Raji (cell line): ENCODE measurements around the gene KIAA0930.

Experiments
- POLR2A ChIP-seq: IDR thresholded peaks from 2 replicates; pipeline ENCODE4 v1.6.1; 2011; ENCODE audit warnings: low read depth, low read length, control low read depth; ENCODE audit not compliant: insufficient read depth

Gene KIAA0930

DNA sequence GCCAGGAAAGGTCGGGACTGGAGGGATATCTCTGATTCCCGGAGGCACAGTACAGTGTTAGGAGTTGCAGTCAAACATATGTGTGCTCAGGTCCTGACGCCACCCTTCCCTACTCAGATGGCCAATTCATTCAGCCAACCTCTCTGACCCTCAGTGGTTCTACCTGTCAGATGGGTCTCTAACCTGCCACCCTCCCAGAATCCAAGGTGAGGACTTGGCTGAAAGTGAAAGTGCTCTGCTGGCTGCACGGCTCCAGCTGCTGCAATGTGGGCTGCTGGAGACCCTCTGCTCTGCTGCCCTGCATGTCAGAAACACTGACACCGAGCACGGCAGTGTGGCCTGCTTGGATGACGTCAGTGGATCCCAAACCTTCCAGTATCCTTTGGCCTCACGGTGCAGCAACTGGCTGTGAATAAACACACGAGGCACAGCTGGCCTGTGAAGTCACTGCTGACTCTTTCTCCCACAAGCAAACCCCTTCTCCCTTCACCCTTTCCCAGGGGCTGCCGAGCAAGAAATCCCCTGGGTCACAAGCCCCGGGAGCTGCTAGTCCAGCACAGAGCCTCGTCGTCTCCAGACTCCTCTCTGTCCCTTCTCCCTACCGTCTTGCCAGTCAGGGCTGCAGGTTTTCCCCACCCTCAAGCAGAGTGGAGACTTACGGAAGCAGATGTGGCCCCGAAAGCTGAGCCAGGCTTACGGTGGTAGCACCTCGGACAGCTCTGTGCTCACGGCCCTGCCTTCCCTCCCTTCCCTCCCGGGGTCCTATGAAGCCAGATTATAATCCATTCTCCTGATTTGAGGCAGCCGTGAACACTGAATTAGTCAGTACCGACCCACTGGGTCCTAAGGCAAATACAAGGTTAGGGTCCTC, 24.3 kb downstream of the KIAA0930 start:
- TF ChIP-seq POLR2A = no peak

DNA sequence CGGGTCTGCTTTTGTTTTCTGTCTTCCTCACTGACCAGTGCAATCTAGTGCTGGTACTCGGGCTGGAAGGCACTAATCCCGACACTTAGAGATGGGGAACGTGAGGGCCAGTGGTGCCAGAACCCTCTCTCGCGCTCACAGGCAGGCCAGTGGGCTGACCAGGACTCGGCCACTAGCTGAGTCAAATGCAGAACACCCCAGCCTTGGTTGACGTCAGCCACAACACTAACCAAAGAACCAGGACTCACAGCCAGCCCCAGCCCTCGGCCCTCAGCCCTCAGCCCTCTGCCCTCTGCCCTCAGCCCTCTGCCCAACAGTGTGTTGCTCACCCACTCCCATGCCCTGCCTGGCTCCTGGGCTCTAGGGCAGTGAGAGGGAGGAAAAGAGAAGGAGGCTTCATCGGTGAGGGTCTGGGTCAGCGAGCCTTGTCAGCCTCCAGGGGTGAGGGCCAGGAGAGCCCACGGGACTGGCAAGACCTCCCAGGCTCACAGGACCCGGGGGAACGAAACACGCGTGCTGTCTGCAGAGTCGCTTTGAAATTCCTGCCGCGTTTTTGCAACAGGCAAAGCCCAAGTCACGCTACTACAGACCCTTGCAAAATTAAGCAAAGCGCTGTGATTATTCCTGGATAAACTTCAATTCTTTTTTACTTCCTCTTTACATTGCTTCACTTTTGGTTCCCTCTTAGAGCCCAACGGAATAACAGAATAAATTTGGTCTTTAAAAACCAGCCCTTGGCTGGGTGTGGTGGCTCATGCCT, 27.5 kb downstream of the KIAA0930 start:
- TF ChIP-seq POLR2A = no peak

DNA sequence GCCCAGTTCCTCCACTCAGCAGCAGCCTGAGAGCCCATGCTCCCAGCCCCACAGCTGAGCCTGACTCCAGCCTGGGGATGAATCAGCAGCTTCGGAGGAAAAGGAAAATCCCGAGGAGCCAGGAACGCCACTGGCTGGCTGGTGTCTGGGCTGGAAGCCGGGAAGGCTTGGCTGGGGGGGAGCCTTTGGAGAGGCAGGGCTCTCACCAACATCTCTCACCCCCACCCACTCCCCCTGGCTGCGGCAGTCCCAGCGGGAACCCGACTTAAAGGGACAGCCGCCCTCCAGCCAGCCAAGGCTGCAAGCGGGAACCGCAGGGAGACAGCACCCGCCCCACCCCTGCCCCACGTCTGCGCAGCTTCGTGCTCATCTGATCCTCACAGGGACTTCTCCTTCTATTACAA, 28.4 kb downstream of the KIAA0930 start:
- TF ChIP-seq POLR2A = no peak

DNA sequence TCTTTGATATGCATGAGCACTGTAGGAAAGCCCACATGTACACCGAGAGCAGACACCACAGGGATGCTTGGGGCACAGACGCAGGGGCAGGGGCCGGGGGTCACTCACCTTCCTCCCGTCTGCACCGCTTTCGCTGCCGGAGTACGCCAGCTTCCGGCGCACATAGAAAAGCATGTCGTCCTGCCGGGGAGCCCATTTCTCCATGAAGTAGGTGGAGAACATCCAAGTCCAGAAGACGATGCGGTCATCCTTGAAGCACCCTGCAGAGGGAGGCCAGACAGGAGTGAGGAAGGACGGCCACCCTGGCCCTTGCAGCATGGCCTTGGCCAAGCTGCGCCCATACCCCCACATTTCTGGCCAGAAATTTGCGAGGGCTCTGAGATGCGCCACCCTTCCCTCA, 28.8 kb downstream of the KIAA0930 start:
- TF ChIP-seq POLR2A = no peak

DNA sequence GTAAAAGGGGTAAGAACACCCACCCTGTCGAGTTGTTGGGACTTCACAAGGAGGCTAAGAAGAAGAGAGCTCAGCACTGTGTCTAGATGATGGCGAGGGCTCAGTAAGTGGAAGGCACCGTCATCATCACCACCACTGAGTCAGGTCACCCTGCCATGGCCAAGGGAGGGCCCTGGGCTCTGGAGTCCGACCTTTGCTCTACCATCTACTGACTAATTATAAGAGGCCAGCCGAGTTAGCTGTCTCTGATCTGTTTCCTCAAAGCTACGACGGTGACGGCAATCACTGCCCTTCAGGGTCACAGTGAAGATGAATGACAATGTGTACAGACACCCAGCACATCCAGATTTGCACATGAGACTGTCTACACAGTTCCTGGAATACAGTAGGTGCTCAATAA, 29.3 kb downstream of the KIAA0930 start:
- TF ChIP-seq POLR2A = no peak

DNA sequence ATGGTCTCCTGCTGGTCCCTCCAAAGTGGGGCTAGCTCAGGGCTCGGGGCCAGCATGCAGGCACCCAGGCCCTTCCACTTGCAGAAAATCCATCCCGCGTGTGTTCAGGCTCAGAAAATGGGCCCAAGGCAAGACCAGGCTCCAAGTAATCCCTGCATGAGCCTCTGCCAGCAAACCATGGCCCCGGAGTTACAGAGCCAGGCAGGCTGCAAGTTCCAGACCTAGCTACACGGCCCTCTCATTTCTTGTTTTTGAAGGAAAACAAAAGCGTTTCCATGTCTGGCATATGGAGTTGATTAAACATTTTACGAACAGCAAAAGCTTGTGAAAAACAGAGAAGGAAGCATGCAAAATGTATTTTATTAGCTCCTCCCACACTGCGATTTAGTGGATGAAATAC, 29.7 kb downstream of the KIAA0930 start:
- TF ChIP-seq POLR2A = no peak

DNA sequence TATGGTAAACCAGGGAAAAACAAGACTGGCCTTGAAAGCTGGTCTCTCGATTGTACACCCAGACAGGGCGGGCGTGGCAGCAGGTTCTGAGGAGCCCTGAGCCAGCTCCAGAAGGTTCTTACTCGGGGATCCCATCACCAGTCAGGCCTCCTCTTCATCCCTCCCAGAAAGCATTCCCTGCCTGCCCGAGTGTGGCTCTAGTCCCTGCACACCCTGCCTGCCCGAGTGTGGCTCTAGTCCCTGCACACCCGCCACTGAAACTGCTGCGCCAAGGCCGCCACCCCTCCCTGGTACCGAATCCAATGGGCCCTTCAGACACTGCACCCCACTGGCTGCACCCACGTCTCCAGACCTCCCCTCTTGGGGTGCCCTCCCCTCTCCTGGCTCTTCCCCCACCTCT, 30.1 kb downstream of the KIAA0930 start:
- TF ChIP-seq POLR2A = no peak

DNA sequence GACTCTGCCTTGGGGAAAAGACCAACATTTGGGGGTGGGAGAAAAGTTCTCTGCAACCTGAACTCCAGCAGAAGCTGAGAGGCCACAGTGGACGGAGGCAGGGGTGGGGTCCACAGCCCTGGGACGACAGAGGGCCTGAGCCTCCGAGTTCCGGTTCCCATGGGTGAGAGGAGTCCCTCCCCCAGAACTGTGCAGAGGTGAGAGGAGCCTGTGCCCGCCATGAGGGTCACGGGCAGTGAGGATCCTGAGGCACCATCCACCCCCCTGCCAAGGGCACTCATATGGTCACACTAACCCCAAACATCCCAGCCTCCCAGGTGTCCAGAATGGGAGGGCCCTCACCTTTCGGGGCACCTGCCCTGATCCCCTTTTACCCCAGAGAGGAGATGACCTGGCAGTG, 30.5 kb downstream of the KIAA0930 start:
- no peak for TF ChIP-seq POLR2A

DNA sequence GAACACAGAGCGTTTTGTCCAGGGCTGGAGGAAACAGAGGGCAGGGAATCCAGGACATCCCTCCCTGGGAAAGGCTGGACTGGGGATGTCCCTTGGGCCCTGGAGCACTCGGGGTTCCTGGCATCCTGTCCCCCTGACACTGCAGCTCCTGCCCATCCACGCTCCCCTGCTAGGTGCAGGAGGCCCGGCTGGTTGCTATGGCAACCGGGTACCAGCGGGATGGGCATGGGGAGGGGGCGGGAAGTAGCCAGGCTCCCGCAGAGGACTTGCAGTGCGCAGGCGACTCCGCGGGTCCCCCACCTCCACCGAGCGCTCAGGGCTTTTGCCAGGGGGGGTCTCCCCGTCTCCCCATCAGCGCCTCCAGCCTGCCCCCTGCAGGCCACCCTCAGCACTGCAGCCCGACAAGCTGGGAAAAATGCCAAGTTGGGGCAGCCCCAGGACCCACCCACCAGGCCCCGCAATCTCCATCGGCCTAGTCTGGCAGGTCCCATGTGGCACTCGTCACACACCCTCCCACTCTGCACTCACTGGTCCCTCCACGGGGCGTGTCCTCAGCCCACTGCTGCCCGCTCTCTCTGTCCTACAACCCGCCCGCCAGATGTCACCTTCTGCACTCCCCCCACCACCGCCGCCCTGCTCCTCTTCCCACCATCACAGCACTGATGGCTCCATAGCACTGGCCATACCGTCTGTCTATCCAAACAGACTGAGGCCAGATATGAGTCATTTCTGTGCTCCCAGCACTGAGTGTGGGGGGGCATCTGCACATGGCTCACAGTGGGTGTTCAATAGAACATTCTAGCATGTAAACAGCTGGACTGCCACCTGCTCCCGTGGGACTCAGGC, 31.5 kb downstream of the KIAA0930 start:
- TF ChIP-seq POLR2A = no peak

DNA sequence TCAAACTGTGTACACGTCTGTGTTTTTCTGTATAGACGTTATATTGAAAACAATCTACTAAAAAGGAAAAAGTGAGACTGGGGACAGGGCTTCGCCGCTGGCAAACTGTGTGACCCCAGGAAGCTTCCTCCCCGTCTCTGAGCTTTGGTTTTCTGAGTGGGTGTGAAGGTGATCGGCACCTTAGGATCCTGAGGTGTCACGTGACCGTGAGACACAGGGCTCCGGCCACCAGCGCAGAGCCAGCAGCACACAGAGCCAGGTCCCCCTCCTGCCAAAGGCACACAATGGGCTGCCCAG, 32.0 kb downstream of the KIAA0930 start:
- TF ChIP-seq POLR2A = no peak

DNA sequence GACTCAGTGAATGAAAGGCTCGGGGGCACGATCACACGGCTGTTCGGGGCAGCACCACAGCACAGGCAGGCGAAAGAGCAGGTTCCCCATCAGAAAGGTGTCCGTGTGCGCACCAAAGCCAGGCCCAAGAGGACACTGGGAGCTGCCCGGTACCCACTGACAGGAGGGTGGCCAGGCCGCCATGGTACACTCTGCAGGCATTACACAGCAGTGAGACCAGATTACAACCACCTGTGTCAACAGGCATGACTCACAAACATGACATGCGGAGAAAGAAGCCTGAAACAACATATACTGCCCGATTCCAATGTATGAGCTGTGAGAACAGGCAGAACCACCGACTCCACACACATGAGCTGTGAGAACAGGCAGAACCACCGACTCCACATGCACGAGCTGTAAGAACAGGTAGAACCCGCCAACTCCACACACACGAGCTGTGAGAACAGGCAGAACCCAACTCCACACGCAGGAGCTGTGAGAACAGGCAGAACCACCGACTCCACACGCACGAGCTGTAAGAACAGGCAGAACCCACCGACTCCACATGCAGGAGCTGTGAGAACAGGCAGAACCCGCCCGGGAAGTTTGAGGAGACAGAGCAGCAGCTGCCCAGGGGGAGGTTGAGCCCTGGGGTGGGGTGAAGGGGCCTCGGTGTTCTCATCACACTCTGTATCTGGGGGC, 32.6 kb downstream of the KIAA0930 start:
- TF ChIP-seq POLR2A = no peak

DNA sequence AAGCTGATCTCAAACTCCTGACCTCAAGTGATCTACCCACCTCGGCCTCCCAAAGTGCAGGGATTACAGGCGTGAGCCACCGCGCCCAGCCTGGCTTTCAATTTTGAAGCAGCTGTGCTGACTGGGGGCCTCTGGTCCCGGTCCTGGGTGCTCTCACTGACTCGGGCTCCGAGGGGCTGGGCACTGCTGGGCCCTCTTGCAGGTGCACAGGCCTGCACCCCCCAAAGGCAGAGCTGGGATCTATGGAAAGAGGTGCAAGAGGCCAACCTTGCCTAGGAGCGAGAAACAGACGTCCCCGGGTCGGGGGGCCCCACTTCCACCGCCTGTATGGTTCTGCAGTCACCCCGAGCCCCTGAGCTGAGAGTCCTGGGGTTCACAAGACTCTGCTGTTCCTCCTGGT, 33.2 kb downstream of the KIAA0930 start:
- no peak for TF ChIP-seq POLR2A

DNA sequence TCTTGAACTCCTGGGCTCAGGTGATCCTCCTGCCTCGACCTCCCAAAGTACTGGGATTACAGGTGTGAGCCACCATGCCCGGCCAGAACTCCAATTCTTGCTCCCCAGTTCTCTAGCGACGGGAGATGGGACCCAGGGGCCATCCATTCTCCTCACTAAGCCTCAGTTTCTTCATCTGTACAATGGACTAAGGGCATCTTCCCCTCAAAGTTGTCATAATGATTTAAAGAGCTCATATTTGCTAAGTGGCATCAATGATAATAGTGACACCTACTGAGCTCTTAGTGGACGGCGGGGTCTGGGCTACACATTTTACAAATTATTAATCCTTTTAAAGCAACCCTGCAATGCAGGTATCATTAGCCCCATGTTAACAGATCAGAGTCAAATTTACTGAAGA, 34.5 kb downstream of the KIAA0930 start:
- no peak for TF ChIP-seq POLR2A

DNA sequence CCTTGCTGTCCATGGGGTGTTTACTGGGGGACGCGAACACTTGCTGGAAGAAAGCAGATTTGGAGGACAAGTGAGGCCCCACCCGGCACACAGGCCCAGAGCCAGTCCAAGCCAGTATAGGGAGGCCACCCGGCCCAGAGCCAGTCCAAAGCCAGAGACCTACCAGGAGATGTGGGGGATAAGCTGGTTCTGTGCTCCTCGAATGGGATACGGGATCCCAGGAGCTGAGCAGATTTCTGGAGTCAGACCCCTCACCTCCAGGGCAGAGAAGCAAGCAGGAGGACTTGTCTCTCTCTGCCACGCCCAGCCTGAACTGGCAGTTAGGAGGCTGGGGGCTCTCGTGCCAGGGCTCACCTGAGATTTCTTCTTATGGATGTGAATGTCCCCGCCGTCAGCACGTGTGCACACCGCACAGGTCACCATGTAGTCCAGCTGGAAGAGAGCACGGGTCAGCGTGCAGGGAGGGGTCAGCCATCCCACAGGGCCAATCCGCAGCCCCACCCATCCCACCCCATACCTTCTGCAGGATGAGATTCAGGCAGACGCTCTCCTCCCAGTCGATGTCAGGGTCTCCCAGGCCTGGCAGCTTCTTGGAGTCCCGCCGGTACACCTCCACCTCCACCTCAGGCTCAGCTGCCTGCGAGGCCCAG, 35.3 kb downstream of the KIAA0930 start:
- TF ChIP-seq POLR2A = no peak

DNA sequence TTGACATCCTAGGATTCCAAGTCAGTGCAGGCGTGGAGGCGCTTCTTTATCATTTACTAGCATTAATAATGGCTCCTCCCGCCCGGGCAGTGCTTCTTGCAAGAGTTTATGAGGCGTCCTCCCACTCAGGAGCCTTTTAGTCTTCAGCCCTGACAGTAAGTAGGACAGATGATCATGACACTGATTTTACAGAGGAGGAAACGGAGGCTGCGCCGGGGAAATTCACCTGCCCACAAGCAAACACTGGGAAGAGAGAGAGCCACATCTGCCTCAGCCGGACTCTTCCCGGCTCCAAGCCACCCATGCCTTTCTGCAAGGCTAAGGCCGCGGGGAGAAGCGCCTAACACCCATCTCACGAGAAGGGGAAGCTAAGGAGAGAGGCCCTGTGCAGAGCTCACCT, 35.9 kb downstream of the KIAA0930 start:
- no peak for TF ChIP-seq POLR2A

DNA sequence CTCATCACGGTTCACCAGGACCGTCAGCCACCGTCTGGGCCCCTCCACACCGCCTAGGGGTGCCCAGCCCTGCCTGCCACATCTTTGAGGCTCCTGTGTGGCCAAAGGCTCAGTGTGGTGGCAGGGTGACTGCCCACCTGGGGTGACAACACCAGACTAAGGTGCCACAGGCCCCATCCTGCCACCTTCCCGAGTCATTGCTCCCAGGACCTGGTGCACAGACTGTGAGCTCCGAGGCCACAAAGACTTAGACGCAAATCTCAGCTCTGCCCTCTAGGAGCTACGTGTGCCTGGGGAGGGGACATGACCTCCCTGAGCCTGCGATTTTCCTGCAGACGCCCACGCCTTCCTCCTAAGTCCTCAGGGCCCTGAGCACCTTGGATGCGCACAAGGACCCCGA, 36.5 kb downstream of the KIAA0930 start:
- TF ChIP-seq POLR2A = no peak
